Measurements from ENCODE around the gene GAGE12J.
"Not testable (repeated sequence)": the region's sequence is repeated elsewhere in the genome, so short reads cannot be mapped to it uniquely, and the experiment has no call there.

Gene GAGE12J

GRCh38 chrX:49312176-49312575, 9.7 kb upstream of the GAGE12J start:
- DNase-seq, result no peak

DNA sequence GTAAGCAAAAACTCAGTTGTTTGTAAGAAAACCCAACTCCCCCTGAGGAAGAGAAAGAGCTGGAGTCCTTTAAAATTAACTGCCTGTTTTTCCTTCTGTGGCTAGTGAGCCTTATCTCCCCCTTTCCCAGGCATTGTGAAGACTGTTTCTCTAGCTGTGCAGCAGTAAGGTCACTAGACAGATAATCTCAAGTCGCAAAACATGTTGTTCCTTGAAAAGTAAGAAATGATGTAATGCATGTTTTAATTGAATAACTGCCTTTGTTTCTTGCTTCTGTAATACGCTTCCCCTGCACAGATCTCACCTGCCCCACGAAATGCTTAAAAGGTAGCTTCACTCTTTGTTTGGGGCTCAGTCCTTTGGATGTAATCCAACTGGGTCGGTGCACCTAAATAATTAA, 5.8 kb upstream of the GAGE12J start:
- DNase-seq, result no peak

GRCh38 chrX:49322266-49322665, 429 bp downstream of the GAGE12J start:
- not testable (repeated sequence) for DNase-seq

DNA sequence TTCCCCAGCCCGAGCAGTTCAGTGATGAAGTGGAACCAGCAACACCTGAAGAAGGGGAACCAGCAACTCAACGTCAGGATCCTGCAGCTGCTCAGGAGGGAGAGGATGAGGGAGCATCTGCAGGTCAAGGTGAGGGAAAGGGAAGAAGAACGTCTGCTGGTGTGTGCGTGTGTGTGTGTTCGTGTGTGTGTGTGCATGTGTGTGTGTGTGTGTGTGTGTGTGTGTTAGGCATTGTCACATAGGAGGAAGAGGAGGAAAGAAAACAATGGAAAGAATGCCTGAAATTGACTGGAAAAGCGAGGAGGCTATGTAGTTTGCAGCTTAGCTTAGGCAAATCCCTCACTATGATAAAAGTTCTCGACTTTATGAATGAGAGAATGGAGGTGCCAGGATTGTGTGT, 1.9 kb downstream of the GAGE12J start:
- not testable (repeated sequence) for DNase-seq

- DNase-seq, result not testable (repeated sequence)
Measured at GRCh38 chrX:49330421-49330820, 8.6 kb downstream of the GAGE12J start.

DNA sequence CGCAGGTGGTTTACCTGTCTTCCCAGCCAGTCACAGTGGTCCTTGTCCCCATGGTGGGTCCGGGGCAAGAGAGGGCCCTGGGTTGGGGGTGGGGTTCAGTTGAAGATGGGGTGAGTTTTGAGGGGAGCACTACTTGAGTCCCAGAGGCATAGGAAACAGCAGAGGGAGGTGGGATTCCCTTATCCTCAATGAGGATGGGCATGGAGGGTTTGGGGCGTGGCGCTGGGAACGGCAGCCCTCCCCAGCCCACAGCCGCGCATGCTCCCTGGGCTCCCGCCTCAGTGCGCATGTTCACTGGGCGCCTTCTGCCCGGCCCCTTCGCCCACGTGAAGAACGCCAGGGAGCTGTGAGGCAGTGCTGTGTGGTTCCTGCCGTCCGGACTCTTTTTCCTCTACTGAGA, 9.4 kb downstream of the GAGE12J start, which contains the start of gene GAGE13:
GAGE13 (plus strand) TSS at position 301 of the 400 bp plus-strand sequence. CDS start 1,156 bp downstream, outside the sequence.
- DNase-seq, result not testable (repeated sequence)

DNA sequence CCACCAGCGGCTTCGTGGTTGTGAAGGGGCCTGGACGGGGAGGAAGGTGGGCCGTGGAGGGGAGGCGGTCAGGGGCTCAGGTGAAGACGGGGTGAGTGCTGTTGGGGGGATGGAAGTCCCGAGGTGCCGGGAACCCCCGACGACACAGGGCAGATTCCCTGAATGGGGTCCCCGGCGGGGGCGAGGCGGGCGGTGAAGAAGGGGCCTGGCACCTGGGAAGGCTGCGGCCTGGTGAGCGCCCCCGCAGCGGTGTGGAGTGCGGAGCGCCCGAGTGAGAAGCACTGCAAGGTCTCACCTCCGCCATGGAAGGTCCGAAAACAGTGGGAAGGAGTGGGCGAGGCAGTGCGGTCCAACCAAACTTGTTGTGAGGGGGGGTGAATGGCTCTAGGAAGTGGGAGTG, 10.0 kb downstream of the GAGE12J start:
- DNase-seq, result peak; percentile 40

GRCh38 chrX:49341449-49341848, 19.6 kb downstream of the GAGE12J start:
- DNase-seq, result not testable (repeated sequence)

- not testable (repeated sequence) for DNase-seq
Measured at GRCh38 chrX:49344496-49345175, 22.8 kb downstream of the GAGE12J start.

DNA sequence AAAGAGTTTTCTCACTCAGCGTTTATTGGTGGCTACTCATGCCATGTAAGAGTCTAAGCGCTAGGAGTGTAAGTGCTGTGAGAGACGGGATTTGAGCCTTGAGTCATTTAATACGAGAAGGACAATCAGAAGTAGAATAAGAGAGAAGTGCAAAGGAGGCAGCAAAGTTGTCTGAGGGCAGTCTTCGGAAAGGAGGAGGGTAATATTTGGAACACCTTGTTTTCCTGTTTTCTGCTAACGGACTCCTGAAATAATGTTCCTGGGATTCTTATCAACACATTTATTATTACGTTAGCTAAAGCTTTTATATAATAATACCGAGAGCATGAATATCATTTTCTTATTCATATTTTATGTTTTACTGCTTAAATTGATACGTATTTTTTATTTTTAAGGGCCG, 23.6 kb downstream of the GAGE12J start:
- not testable (repeated sequence) for DNase-seq

DNA sequence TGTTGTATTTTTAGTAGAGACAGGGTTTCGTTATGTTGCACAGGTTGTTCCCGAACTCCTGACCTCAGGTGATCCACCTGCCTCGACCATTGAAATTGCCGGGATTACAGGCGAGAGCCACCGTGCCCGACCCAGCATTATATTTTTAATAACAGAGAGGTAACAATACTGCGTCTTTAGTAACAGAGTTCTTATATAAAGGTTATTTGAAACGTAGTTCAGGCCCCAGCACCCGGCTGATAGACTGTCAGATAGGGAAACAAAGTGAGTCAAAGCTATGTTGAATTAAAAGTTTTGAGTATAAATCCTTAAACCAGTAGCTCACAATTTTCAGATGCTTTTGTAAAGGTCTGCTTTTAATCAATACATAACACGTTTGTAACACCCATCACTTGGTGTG, 24.3 kb downstream of the GAGE12J start:
- DNase-seq, result not testable (repeated sequence)

All from activated T-cell treated with anti-CD3 and anti-CD28 coated beads, Interleukin-2, amount 50 U/mL, for 1 hour (primary cell).